ENCODE measurements around the gene RTL9. TPM values are rescaled to one million over a fixed set of nuclear protein-coding genes. Genes with fewer than 3 reads are reported as not detected.
A peak's percentile ranks its signal among the peaks of the same experiment; 100 is the strongest.

The RTL9 gene
- total RNA-seq, 3 donors from 2014 or later (not counting 1 experiment from before 2014, with no cell fraction given) = not detected

- Histone ChIP-seq H3K4me3 (ENCODE audit: low read length) (no peak overlapping the region), H3K36me3 (ENCODE audit: control insufficient read depth, insufficient read depth, low read length) (no peaks in the 10 kb centered on the region), H3K27me3 (ENCODE audit: control insufficient read depth, insufficient read depth, low read length) (no peaks in the 10 kb centered on the region), H3K9me3 (ENCODE audit: control insufficient read depth, insufficient read depth, low read length) (no peaks in the 10 kb centered on the region), H3K4me1 (ENCODE audit: control insufficient read depth, insufficient read depth, low read length) (peaks cover 5% of the 10 kb centered on the region), H3K27ac (ENCODE audit: low read length) (no peak overlapping the region)
- peaks cover 8 to 21% of the 10 kb centered on the region in 2 donors for H3K27me3 Mint-ChIP-seq (ENCODE audit: low read depth in 2 of 2)
- H3K4me1 Mint-ChIP-seq = peaks cover 0 to 7% of the 10 kb centered on the region in 2 donors
- ATAC-seq (no peak), DNase-seq (no peak)
- no peaks in the 10 kb centered on the region for H3K9me3 Mint-ChIP-seq
- H3K27ac Mint-ChIP-seq = no peak overlapping the region
- no peak for TF ChIP-seq CTCF (IDR thresholded peaks at IDR 0.05)
- intact Hi-C loops (cut with micrococcal nuclease) = no loop called here
- 60% methylated on average over 1 of the region's 3 CpGs for WGBS (ENCODE audit: insufficient coverage)
- no peak overlapping the region for H3K4me3 Mint-ChIP-seq
- H3K36me3 Mint-ChIP-seq = no peaks in the 10 kb centered on the region
Observed at GRCh38 chrX:110320381-110320987, 38.2 kb upstream of the RTL9 start.

GRCh38 chrX:110321081-110321480 lies 37.6 kb upstream of the RTL9 start:
- Histone ChIP-seq H3K4me3 (ENCODE audit: low read length) (no peak overlapping the region), H3K36me3 (ENCODE audit: control insufficient read depth, insufficient read depth, low read length) (no peaks in the 10 kb centered on the region), H3K9me3 (ENCODE audit: control insufficient read depth, insufficient read depth, low read length) (no peaks in the 10 kb centered on the region), H3K27me3 (ENCODE audit: control insufficient read depth, insufficient read depth, low read length) (no peaks in the 10 kb centered on the region), H3K27ac (ENCODE audit: low read length) (no peak overlapping the region), H3K4me1 (ENCODE audit: control insufficient read depth, insufficient read depth, low read length) (peaks cover 5% of the 10 kb centered on the region)
- DNase-seq (no peak), ATAC-seq (no peak)
- intact Hi-C loops (cut with micrococcal nuclease) = no loop called here
- no peak overlapping the region for H3K4me3 Mint-ChIP-seq
- H3K4me1 Mint-ChIP-seq = peaks cover 0 to 6% of the 10 kb centered on the region in 2 donors
- no peaks in the 10 kb centered on the region for H3K9me3 Mint-ChIP-seq
- H3K36me3 Mint-ChIP-seq = no peaks in the 10 kb centered on the region
- H3K27me3 Mint-ChIP-seq (ENCODE audit: low read depth in 2 of 2) = peaks cover 8 to 25% of the 10 kb centered on the region in 2 donors
- no peak overlapping the region for H3K27ac Mint-ChIP-seq
- TF ChIP-seq CTCF (IDR thresholded peaks at IDR 0.05) = no peak

DNA sequence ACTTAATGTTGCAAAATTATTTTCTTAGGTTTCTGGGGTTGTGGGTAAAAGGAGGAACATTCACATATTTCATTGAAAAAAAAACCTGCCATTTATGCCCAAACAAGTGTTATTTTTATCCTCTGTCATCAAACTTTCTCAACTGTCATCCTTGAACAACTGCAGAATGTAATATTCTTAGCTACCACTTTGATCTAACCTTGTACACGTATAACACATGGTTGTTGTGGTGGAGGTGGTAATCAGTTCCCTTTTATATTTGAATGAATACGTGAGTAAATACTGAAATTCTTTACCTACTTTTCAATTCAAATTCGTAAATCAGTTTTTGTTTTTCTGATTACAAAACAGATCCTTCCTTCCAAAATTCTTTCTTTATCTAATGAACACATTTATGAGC lies 37.0 kb upstream of the RTL9 start:
- Mint-ChIP-seq H3K27ac (no peak overlapping the region), H3K4me1 (peaks cover 0 to 3% of the 10 kb centered on the region in 2 donors), H3K4me3 (no peak overlapping the region), H3K27me3 (ENCODE audit: low read depth in 2 of 2) (peaks cover 8 to 25% of the 10 kb centered on the region in 2 donors), H3K9me3 (no peaks in the 10 kb centered on the region), H3K36me3 (no peaks in the 10 kb centered on the region)
- no peak for TF ChIP-seq CTCF (IDR thresholded peaks at IDR 0.05)
- H3K4me1 ChIP-seq (ENCODE audit: control insufficient read depth, insufficient read depth, low read length) = peaks cover 5% of the 10 kb centered on the region
- intact Hi-C loops (cut with micrococcal nuclease) = no loop called here
- H3K36me3 ChIP-seq (ENCODE audit: control insufficient read depth, insufficient read depth, low read length) = no peaks in the 10 kb centered on the region
- peak in 1 of 2 donors; percentile 13 for DNase-seq
- no peak overlapping the region for H3K4me3 ChIP-seq (ENCODE audit: low read length)
- no peaks in the 10 kb centered on the region for H3K9me3 ChIP-seq (ENCODE audit: control insufficient read depth, insufficient read depth, low read length)
- no peak overlapping the region for H3K27ac ChIP-seq (ENCODE audit: low read length)
- ATAC-seq = no peak
- H3K27me3 ChIP-seq (ENCODE audit: control insufficient read depth, insufficient read depth, low read length) = no peaks in the 10 kb centered on the region
- no CpG with 5 or more reads among the region's 3 CpGs for WGBS (ENCODE audit: insufficient coverage)

- WGBS (ENCODE audit: insufficient coverage) = 95% methylated on average over 4 of the region's 4 CpGs
- no peaks in the 10 kb centered on the region for H3K9me3 Mint-ChIP-seq
Observed at GRCh38 chrX:110322603-110323002, 36.0 kb upstream of the RTL9 start.

More at GRCh38 chrX:110322603-110323002, 36.0 kb upstream of the RTL9 start:
- Histone ChIP-seq H3K9me3 (ENCODE audit: control insufficient read depth, insufficient read depth, low read length) (no peaks in the 10 kb centered on the region), H3K4me3 (ENCODE audit: low read length) (no peak overlapping the region), H3K4me1 (ENCODE audit: control insufficient read depth, insufficient read depth, low read length) (peaks cover 5% of the 10 kb centered on the region), H3K36me3 (ENCODE audit: control insufficient read depth, insufficient read depth, low read length) (no peaks in the 10 kb centered on the region), H3K27me3 (ENCODE audit: control insufficient read depth, insufficient read depth, low read length) (no peaks in the 10 kb centered on the region), H3K27ac (ENCODE audit: low read length) (no peak overlapping the region)
- H3K27me3 Mint-ChIP-seq (ENCODE audit: low read depth in 2 of 2) = peaks cover 8 to 25% of the 10 kb centered on the region in 2 donors
- no peaks in the 10 kb centered on the region for H3K4me1 Mint-ChIP-seq
- ATAC-seq = no peak
- no peak for DNase-seq
- intact Hi-C loops (cut with micrococcal nuclease) = no loop called here
- no peaks in the 10 kb centered on the region for H3K36me3 Mint-ChIP-seq
- TF ChIP-seq CTCF (IDR thresholded peaks at IDR 0.05) = no peak
- H3K27ac Mint-ChIP-seq = no peak overlapping the region
- H3K4me3 Mint-ChIP-seq = no peak overlapping the region
